HG03039 (cell line): ENCODE results near the gene ANKS3.

ENCODE experiments used
- ATAC-seq: cut with Tn5 transposase; IDR thresholded peaks from one replicate; pipeline ENCODE4 v1.9.1; 2021; ENCODE audit warnings: mild to moderate bottlenecking, moderate library complexity; ENCODE audit not compliant: unreplicated experiment

ANKS3 gene

DNA sequence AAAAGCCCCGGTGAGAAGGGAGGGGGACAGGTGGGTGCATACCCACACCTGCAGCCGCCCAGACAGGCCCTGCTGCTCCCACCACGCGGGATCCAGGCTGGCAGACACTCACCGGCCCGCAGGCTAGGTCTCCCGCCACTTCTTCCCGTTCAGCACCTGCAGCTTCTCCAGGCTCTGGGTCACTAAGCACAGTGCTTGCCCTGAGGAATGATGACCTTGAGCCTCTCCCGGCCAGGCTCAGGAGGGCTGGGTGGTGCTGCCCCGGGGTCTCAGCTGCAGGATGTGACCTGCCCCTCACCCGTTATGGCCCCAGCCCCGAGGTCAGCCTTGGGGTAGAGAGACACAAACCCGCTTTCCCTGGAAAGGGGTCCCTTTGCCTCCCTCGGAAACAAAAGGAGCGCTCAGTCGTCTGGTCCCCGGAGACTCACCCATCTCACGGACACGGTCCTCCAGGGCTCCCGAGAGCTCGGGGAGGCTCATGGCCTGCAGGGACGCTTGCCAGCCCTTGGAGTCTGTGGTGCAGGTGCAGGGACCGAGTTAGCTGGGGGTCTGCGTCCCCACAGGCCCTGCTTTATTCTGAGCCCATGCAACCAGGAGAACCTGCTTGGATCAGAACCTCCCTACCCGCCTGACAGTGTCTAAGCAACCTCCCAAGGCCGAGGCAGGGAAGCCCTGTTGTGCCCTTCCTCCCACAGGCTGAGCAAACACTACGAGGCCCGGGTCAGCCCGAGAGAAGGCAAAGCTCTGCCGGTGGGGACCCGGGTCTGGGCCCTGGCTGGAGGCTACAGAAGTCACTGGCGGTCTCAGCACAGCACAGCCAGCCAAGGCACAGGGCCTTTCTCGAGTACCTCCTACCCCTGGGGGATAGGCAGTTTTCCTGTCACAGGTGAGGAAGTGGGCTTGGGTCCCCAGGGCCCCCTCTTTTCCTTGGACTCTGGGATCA, 36.9 kb downstream of the ANKS3 start:
- ATAC-seq, result no peak

DNA sequence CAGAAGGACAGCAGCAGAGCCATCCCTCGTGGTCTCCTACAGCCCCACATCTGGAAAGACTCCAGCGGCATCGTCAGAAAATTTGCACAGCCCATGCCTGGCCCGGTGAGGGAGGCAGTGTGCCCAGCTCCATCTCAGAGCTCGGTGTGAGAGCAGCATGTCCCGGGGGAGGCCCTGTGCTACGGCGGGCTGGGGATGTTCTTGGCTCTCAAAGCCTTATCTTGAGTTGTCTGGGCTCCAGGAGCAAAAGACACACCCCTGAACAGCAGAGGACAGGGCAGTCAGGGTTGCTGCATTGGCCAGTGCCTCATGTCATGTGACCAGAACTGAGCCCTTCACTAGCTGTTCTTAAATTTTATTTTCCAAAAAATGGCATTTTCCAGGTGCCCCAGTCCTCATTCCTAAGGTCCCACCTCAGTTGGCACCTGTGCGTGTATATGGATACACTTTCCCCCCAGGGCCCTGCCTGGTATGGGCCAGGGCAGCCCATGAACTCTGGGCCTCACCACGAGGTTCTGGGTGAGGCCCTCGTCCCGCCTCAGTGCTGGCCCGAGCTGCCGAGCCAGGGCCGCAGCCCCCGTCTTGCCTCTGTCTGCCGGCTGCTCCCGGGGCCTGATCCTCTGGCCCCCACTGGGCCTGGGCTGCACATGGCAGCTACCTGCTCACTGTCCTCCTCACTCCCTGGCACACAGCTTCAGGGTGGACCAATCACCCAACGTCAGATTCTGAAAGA, 37.7 kb downstream of the ANKS3 start:
- no peak for ATAC-seq

DNA sequence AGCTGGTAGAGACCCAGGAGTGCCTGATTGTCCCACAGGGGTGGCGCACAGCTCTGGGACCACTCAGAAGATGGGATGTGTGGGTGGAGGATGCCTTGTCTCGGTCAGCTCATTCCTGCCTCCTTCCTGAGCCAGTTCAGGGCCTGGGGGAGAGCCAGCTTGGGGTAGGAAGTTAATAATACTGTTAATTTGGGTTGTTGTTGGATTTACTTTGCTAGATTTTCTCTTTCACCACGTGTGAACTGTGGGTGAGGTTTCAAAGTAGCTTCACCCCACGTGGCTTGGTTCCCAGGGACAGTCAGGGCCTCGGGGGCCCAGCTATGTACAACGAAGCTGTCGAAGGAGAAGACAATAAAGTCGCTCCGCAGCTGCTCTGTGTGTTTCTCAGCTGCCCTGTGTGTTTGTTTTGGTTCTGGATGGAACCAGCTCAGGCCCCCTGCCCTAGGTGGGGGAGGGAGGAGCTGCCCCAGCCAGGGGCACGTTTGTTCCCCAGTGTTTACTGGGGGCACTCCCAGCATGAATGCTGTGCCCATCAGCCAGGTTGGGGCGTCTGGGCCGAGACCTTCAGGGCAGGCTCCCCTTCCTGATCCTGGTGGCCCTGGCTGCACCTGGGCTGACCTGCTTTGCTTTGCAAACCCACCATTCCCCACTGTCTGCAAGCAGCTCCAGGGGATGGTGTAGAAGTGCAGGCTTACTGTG, 38.4 kb downstream of the ANKS3 start:
- no peak for ATAC-seq

DNA sequence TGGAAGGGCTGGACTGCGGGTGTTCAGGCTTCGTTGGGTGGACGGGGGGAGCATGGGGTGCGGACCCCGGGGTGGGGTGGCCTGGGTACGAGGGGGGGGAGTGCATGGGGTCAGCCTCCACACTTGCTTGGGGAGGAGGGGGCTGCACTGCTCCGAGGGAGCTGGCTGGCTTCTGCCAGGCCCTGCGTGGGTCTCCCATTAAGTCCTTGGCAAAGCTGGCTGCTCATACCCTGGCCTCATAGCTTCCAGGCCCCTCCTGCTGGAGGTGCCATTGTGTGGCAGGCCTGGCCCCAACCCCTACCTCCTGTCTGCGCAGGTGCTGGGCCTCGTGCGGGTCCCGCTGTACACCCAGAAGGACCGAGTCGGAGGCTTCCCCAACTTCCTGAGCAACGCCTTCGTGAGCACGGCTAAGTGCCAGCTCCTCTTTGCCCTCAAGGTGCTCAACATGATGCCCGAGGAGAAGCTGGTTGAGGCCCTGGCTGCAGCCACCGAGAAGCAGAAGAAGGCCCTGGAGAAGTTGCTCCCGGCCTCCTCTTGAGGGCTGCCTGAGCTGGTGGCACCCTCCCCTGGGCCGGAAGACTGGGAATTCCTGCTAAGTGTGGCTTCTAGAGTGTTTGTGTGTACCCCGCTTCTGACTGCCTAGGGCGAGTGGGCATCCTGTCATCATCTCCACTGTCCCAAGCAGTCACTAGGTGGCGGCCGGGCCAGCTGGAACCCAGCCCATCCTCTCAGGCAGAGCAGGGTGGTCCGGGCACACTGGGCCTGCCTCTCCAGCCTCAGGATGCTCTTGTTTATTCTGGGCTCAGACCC, 39.2 kb downstream of the ANKS3 start:
- no peak for ATAC-seq

DNA sequence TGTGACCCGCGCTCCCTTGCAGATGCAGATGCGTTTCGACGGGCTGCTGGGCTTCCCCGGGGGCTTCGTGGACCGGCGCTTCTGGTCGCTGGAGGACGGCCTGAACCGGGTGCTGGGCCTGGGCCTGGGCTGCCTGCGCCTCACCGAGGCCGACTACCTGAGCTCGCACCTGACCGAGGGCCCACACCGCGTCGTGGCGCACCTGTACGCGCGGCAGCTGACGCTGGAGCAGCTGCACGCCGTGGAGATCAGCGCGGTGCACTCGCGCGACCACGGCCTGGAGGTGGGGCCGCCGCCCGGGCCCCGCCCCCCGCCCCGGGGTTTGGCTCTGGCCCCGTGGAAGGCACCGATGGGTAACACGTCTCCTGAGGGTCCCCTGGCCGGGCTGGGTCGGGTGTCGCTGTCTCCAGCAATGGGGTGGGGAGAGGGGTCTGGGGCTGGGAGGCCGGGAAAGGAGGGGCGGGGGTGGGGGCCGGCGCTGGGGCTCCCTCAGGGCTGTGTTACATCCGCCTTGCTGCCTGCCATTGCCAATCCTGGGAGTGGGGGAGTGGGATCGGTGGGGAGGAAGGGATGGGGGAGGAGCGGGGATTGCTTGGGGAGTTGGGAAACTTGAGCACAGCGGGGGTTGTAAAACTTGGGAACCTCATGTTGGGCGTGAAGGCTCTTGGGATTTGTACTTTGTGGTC, 40.0 kb downstream of the ANKS3 start:
- ATAC-seq, result no peak

DNA sequence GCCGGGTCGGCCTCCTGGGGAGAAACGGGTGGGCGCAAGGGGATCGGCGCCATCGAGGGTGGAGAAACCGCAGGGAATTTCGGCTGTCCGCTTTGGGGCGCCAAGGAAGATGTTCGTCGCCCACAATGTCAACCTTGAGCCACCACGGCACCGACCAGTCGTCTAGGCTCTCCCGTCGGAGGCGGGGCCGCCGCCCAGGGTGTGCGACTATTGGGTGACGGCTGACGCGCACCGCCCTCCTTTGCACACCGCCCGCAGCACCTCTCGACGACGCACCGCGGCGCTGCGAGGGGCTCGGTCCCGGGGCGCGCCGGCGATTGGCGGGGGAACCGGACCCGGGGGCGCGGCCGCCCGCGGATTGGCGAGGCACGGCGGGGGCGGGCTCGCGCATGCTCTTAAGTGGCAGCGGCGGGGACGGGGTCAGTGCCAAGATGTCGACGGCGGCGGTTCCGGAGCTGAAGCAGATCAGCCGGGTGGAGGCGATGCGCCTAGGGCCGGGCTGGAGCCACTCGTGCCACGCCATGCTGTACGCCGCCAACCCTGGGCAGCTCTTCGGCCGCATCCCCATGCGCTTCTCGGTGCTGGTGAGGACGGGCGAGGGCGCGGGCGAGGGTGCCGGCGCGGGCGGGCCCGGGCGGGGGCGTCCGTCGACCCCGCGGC, 40.6 kb downstream of the ANKS3 start, which contains the start of gene NUDT16L1:
NUDT16L1 (plus strand) TSS at position 267 of the 660 bp plus-strand sequence; CDS start at position 432, 165 bp downstream.
- peak; percentile 90 for ATAC-seq

DNA sequence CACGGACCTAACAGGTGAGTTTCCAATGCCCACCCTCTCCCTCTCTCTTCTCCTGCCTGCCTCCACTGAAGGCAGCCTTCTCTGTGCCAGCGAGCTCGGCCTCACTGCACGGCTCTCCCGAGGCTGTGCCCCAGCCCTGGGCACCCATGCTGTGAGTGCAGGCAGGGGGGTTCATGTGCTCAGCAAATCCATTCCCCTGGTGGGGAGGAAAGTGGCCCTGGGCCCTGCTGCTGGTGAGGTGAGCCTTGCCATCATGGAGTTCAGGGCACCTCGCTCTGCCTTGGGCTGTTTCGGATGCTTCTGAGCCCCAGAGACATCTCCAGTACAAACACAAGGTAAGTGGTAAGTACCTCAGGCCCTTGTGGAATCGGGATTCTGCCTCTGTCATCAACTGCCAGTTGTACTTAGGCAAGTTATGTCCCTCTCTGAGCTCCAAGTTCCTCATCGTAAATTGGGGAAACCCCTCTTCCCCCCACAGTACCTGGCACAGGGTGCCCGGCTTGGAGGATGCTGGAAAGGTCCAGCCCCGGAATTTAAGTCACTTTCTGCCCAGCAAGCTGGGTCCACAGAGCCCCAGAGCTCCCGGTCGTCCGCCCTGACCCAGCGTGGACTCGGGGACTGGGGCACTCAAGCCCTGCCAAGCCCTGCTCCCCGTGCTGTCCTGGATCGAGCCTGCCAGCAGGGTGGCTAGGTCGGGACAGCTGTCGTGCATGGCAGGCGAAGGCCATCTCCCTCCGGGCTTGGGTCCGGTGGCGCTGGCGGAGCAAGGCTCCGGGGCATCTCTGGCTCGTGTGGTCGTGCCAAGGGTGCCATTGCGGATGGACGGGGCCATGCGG, 41.4 kb downstream of the ANKS3 start:
- ATAC-seq, result no peak

DNA sequence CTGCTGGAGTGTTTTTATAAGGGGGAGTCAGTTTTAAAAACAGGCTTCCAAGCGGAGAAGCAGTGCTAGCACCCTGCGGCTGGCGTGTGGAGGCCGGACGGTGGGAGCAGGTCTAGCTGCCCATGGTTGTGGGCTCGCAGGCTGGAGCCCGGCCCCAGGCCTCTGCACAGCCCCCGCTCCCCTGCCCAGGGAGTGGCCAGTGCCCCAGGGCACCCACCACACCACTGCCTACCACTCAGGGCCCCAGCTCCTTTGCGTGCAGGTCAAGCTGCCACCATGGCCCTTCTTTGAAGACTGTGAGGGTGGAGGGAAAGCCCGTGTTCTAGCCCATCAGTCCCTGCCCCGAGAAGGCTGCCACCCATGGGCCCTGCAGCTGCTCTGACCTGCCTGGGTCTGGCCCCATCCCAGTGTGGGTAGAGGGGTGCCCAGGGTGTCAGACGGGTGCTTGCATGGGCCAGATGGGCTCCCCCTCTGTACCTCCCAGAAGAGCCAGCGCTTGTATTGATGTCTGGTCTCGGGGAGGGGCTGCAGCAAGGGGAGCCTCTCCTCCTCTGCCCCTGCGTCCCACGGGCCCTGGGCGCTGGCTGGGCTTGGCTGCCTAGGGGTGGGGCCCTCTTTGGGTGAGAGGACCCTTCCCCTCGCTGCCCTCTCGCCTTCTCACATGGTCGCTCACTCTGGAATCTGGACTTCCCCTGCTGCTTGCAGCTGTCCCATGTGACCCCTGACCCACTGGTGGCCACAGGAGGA, 42.2 kb downstream of the ANKS3 start:
- no peak for ATAC-seq

DNA sequence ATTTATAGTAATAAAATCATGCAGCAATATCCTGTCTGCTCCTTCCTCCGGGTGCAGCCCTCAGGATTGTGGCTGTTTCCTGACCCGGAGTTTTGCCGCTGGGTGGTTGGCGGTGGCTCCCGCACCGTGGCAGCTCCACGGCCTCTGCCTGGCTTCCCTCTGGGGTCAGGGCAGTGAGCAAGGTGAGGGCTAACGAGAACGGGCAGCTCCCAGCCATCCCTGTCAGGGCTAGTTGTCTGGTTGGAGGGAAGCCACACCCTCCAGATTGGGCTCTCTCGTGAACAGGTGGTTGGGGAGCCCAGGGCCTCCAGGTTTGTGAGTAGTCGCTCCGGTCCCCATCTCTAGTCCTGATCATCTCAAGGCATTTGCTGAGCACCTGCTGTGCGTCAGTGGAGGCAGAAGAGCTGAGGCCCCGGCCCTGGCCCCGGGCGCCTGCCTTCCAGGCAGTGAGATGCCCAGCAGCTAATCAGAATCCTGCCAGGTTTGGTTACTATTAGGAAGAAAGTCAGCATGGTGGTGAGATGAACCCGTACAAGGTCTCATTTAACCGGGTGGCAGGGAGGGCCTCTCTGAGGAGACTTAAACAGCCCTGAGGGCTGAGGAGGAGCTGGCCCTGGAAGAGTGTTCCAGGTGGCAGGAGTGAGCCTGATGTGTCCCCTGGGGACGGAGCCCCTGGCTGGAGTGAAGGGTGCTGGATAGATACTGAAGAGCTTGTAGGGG, 43.0 kb downstream of the ANKS3 start:
- ATAC-seq, result no peak

DNA sequence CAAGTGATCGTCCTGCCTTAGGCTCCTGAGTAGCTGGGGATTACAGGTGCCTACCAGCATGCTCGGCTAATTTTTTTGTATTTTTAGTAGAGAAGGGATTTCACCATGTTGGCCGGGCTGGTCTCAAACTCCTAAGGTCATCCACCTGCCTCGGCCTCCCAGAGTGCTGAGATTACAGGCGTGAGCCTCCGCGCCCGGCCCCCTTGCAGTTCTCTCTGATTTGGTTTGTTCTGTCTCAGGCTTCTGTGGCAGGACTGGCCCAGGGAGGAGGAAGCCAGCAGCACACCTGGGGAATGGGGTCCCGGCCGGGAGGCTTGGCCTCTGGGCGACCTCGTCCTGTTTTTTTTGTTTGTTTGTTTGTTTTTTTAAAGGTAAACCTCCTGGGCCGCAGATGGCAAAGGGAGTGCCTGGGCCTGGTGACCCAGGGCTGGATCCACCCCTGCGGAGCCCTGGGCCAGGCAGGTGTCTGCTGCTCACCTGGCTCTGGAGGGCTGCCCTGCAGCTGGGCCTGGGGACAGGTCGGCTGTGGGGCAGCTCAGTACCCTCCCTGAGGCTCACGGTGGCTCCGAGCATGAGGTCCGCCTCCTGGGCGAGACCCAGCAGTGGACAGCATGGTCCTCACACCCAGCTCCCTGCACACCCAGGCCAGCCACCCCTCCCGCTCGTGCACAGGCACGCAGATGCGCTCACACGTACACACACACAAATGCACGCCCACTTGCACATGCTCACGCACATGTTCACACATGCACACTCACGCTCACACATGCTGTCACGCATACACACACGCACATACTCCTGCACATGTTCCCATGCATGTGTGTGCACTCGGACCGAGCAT, 44.0 kb downstream of the ANKS3 start:
- no peak for ATAC-seq

DNA sequence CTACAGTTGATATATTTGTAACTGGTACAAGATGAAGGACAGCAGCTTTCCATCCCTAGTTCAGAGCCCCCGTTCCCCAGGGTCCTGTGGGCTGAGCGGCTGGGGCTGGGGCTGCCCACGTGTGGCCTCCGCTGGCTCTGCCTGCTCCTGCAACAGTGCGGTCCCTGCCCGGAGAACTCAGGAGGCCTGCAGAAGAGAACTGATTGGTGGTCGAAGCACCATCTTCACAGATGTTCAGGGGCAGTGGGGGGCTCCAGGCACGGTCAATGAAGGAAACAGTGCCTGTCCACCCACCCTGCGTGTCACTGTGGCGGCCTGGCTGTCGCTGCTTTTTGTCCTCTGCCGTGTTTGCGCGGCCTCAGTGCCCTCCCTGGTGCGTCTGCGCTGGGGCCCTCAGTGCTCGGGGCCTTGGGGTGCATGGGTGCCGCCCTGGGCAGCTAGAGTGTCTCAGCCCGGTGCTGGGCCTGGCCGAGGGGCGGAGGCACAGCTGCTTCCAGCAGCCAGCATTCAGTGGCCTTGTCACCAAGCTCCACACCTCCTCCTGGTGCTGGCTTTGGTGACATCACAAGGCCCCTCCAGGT, 44.9 kb downstream of the ANKS3 start:
- ATAC-seq, result no peak

DNA sequence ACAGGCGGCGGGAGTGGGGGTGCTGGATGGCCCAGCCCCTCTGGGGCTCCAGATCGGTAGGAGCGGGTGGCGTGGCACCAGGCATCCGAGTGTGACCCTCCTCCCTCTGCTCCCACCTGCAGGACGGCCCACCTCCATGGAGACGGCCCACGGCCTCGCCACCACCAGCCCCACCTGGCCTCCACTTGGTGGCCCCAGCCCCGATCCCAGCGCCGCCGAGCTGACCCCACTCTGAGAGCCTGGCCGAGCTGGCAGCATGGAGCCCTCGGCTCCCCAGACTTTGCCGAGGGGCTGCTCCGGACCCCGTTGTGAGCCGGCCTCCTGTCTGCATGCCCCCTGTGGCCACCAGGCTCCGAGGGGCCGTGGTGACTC, 45.4 kb downstream of the ANKS3 start:
- no peak for ATAC-seq

DNA sequence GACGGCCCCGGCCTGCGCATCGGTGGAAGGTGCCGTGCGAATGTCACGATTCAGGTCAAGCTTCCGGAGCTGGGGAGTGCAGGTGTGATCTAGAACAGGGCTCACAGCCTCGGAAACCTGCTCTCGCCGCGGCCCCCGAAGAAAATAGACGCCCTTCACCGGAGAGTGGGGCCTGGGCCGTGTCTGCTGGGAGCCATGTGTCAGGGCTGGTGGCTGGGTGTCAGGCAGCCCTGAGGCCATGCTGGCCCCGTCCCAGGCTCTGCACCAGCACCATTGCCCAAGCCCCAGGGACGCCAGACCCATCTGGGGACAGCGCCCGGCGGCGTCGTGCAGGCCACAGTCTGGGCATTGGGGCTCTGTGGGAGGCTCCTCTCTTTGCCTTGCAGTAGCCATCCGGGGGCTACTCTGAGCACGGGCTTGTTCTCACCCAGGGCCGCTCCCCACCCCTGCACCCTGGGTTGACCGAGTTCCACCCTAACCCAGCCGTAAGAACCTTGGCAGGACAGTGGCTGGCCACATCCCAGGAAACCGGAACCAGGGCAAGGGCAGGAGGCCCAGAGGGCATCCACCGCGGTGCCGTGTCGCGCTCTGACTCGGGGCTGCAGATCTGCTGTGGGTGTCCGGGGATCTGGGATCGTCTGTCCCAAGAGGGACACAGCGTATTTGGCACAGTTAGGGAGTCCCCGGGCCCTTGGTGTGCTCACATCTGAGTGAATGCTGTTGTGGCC, 46.0 kb downstream of the ANKS3 start:
- no peak for ATAC-seq

DNA sequence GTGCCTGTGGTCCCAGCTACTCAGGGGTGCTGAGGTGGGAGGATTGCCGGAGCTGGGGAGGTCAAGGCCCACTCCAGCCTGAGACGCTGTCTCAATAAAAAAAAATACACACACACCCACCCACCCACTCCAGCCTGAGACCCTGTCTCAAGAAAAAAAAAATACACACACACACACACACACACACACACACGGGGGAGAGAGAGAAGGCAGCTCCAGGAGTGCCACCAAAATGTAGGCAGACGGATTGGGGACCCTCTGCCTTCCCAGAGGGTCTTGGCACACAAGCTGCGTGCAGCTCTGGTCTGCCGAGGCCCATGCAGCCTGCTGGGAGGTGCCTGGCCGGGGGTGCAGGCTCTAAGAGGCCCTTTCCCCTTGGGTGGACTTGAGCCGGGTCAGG, 46.7 kb downstream of the ANKS3 start:
- no peak for ATAC-seq

DNA sequence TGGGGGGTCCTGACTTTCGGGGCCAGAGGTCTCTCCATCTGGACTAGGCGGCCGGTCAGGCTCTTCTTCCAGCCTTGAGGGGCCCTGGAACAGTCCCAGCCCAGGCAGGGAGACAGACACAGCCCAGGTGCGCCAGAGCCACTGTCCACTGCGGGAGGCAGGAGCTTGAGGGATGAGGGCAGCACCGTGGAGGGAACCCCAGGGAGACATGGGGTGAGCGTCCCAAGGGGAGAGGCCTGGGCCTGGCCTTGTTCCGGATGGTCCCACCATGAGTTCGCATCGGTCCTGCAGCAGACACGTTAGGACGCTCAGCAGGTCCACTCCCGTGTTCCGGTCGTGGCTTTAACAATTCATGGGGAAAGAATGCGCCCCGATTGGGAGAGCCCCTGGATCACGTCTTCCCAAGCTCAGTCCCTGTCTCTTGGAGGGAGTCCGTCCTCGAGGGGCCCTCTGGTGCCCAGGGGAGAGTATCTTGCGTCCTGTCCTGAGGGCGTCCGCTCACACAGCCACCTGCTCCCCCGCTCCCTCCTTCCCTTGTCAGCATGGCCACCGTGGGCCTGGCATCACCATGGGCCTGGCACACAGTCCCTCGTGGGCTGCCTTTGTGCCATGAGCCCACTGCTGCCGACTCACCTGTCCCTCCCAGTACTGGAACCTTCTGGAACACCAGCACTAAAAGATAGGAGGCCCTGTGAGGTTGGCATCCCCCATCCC, 47.4 kb downstream of the ANKS3 start:
- ATAC-seq, result no peak
